Fibroblast of lung (primary cell): ENCODE data around the gene CPA4. TPM values are rescaled to one million over a fixed set of nuclear protein-coding genes. Genes with fewer than 3 reads are reported as not detected.
A peak's percentile ranks its signal among the peaks of the same experiment; 100 is the strongest.

Experiments used
- DNase-seq, 2 donors: peaks; one replicate each; pipeline versions ENCODE4 v3.0.0 to v3.0.0-alpha.2; 2010; ENCODE audit warnings: low read depth in 2 of 2
- H2AFZ ChIP-seq: 2 replicates; pipeline ENCODE4 v1.5.1; 2012; ENCODE audit warnings: low read length, control low read depth, inconsistent platforms
- H3K27ac ChIP-seq: 2 replicates; pipeline ENCODE4 v1.5.1; 2011; ENCODE audit warnings: low read length, control low read depth; ENCODE audit not compliant: insufficient read depth
- H3K27me3 ChIP-seq: 2 replicates; pipeline ENCODE4 v1.5.1; 2011; ENCODE audit warnings: mild to moderate bottlenecking, low read length; ENCODE audit not compliant: control insufficient read depth, insufficient read depth
- H3K36me3 ChIP-seq: 2 replicates; pipeline ENCODE4 v1.5.1; 2011; ENCODE audit warnings: low read length; ENCODE audit not compliant: control insufficient read depth, insufficient read depth
- H3K4me1 ChIP-seq: 2 replicates; pipeline ENCODE4 v1.5.1; 2011; ENCODE audit warnings: low read length; ENCODE audit not compliant: control insufficient read depth, insufficient read depth; ENCODE audit errors: extremely low read depth
- H3K4me2 ChIP-seq: 2 replicates; pipeline ENCODE4 v1.5.1; 2011; ENCODE audit warnings: low read length, control low read depth; ENCODE audit not compliant: insufficient read depth; ENCODE audit errors: extremely low read depth
- H3K4me3 ChIP-seq, 4 experiments: fragments of 200-600 bp in 1 of 4; sonication (generic) in 1 of 4; replicated peaks in 1 of 4; 2 replicates each; pipeline ENCODE4 v1.5.1; 2011 to 2016; ENCODE audit warnings: low read length in 4 of 4, low read depth in 3 of 4, mild to moderate bottlenecking in 3 of 4, control low read depth in 2 of 4, inconsistent platforms in 1 of 4, mixed read lengths in 1 of 4; ENCODE audit not compliant: insufficient read depth in 1 of 4; ENCODE audit errors: control extremely low read depth in 1 of 4
- H3K79me2 ChIP-seq: 2 replicates; pipeline ENCODE4 v1.5.1; 2012; ENCODE audit warnings: mild to moderate bottlenecking, low read length, inconsistent platforms; ENCODE audit not compliant: control insufficient read depth, insufficient read depth
- H3K9ac ChIP-seq: 2 replicates; pipeline ENCODE4 v1.5.1; 2011; ENCODE audit warnings: mild to moderate bottlenecking, low read length, control low read depth; ENCODE audit not compliant: insufficient read depth
- H3K9me3 ChIP-seq: 2 replicates; pipeline ENCODE4 v1.5.1; 2012; ENCODE audit warnings: low read depth, low read length; ENCODE audit not compliant: control insufficient read depth, insufficient read depth
- H4K20me1 ChIP-seq: 2 replicates; pipeline ENCODE4 v1.5.1; 2011; ENCODE audit warnings: low read length; ENCODE audit not compliant: control insufficient read depth, insufficient read depth; ENCODE audit errors: extremely low read depth
- CTCF ChIP-seq, 2 donors: IDR thresholded peaks in 1 of 2; conservative IDR thresholded peaks in 1 of 2; 1 replicate in 1 of 2; 2 replicates in 1 of 2; pipeline ENCODE4 v1.5.1; 2011 to 2012; ENCODE audit warnings: low read length in 2 of 2, control low read depth in 1 of 2, inconsistent platforms in 1 of 2, low read depth in 1 of 2, mild to moderate bottlenecking in 1 of 2
- EZH2 ChIP-seq: IDR thresholded peaks from 2 replicates; pipeline ENCODE4 v1.5.1; 2012; ENCODE audit warnings: low read length, control low read depth, mild to moderate bottlenecking; ENCODE audit errors: missing control alignments
- polyA plus RNA-seq, 2 donors: library from polyadenylated mRNA; depleted of rRNA in 1 of 2; stranded (reverse) in 1 of 2; unstranded in 1 of 2; fragments of >200 nt; gene quantifications; 2 replicates each; pipeline ENCODE4 v1.2.1, GENCODE V29; 2011 to 2012; ENCODE audit warnings: missing spikeins in 1 of 2
- total RNA-seq: library from RNA; depleted of rRNA; stranded (reverse); fragments of >200 nt; gene quantifications from 2 replicates; pipeline ENCODE4 v1.2.1, GENCODE V29; 2014

The CPA4 gene
- total and polyA plus RNA-seq, 2 donors (not counting 1 experiment from before 2014, with no cell fraction given): 6.4 to 48.3 TPM

GRCh38 chr7:130361681-130362080 lies 68.7 kb downstream of the CPA4 start:
- Histone ChIP-seq H3K79me2 (no peaks in the 10 kb centered on the region), H3K4me3 (no peak overlapping the region), H4K20me1 (no peaks in the 10 kb centered on the region), H3K4me1 (peaks cover 17% of the 10 kb centered on the region), H3K27ac (no peak overlapping the region), H2AFZ (no peak overlapping the region), H3K9ac (no peak overlapping the region), H3K36me3 (no peaks in the 10 kb centered on the region), H3K4me2 (no peak overlapping the region), H3K9me3 (no peaks in the 10 kb centered on the region), H3K27me3 (no peaks in the 10 kb centered on the region)
- TF ChIP-seq CTCF (conservative IDR thresholded peaks at IDR 0.05 in 1 of 2, IDR thresholded peaks at IDR 0.05 in 1 of 2; ENCODE audit: low read depth in 1 of 2, low read length in 2 of 2) (no peak), EZH2 (no peak)
- DNase-seq: no peak

- no peak overlapping the region for H3K9ac ChIP-seq
- DNase-seq: no peak
- peaks cover 20% of the 10 kb centered on the region for H3K4me1 ChIP-seq
- no peaks in the 10 kb centered on the region for H3K27me3 ChIP-seq
- TF ChIP-seq EZH2: no peak
- no peaks in the 10 kb centered on the region for H3K9me3 ChIP-seq
- H3K36me3 ChIP-seq: no peaks in the 10 kb centered on the region
- H3K27ac ChIP-seq: no peak overlapping the region
- H3K4me3 ChIP-seq: no peak overlapping the region
- H4K20me1 ChIP-seq: no peaks in the 10 kb centered on the region
- no peak overlapping the region for H2AFZ ChIP-seq
- H3K79me2 ChIP-seq: no peaks in the 10 kb centered on the region
- no peak overlapping the region for H3K4me2 ChIP-seq
Observed at GRCh38 chr7:130362251-130362816, 69.4 kb downstream of the CPA4 start.

GRCh38 chr7:130363026-130363847 lies 70.3 kb downstream of the CPA4 start:
- Histone ChIP-seq H3K79me2 (no peaks in the 10 kb centered on the region), H3K9me3 (no peaks in the 10 kb centered on the region), H3K36me3 (no peaks in the 10 kb centered on the region), H2AFZ (no peak overlapping the region), H3K27me3 (no peaks in the 10 kb centered on the region), H4K20me1 (no peaks in the 10 kb centered on the region), H3K4me2 (no peak overlapping the region), H3K4me1 (peaks cover 21% of the 10 kb centered on the region), H3K4me3 (no peak overlapping the region), H3K27ac (peak overlapping the region; percentile 43), H3K9ac (no peak overlapping the region)
- peak; percentile 91 to 100 for DNase-seq
- TF ChIP-seq EZH2 (no peak), CTCF (conservative IDR thresholded peaks at IDR 0.05 in 1 of 2, IDR thresholded peaks at IDR 0.05 in 1 of 2; ENCODE audit: low read depth in 1 of 2, low read length in 2 of 2) (no peak)
